ENCODE measurements around the gene LRRK2. TPM values are rescaled to one million over a fixed set of nuclear protein-coding genes. Genes with fewer than 3 reads are reported as not detected.

LRRK2 gene
- total and polyA plus RNA-seq, 2 of the 13 experiments (the other 11 are each of a cell fraction or from before 2014, with no cell fraction given) = not detected

GRCh38 chr12:40253936-40254335 lies 29.1 kb downstream of the LRRK2 start:
- WGBS (ENCODE audit: low lambda C conversion rate) = 0% methylated on average over 1 of the region's 1 CpG
- Histone ChIP-seq H3K9me3 (ENCODE audit: low read length) (no peaks in the 10 kb centered on the region), H4K20me1 (ENCODE audit: insufficient read depth, low read length) (no peaks in the 10 kb centered on the region), H3K4me1 (ENCODE audit: insufficient read depth, low read length) (no peaks in the 10 kb centered on the region), H2AFZ (ENCODE audit: low read length) (no peak overlapping the region), H3K36me3 (replicated peaks in 1 of 2; ENCODE audit: control insufficient read depth in 1 of 2, insufficient read depth in 2 of 2, low read length in 2 of 2) (no peaks in the 10 kb centered on the region), H3K27me3 (ENCODE audit: control insufficient read depth in 1 of 2, insufficient read depth in 2 of 2, low read length in 2 of 2) (no peaks in the 10 kb centered on the region; a peak in 1 of 5 replicates), H3K4me3 (replicated peaks in 1 of 3; ENCODE audit: insufficient read depth in 1 of 3, low read depth in 2 of 3, low read length in 3 of 3) (no peak overlapping the region), H3K79me2 (ENCODE audit: insufficient read depth, low read length) (no peaks in the 10 kb centered on the region), H3K9ac (ENCODE audit: insufficient read depth, low read depth, low read length) (no peak overlapping the region), H3K4me2 (ENCODE audit: low read depth, low read length) (no peak overlapping the region), H3K27ac (ENCODE audit: extremely low read length, insufficient read depth, low read length) (no peak overlapping the region)
- FAIRE-seq (no peak), DNase-seq (ENCODE audit: low spot score) (no peak), ATAC-seq (no peak)
- ChIA-PET POLR2A (no interaction called here), CTCF (ENCODE audit: low intra/inter-chr PET ratio, low total read pairs) (no interaction called here)
- BruUV-seq (replicated peaks) = no TSS peak
- intact Hi-C loops (cut with micrococcal nuclease; ENCODE audit: unreplicated experiment) = no loop called here
- in situ Hi-C loops (cut with HindIII; ENCODE audit: extremely low pct_ligation_motif_present, low pct_unique_long_range_greater_than_20kb) = no loop called here
- TF ChIP-seq FOXJ3 (CRISPR knock-in tag; IDR thresholded peaks at IDR 0.05; ENCODE audit: borderline replicate concordance) (no peak), HNRNPK (IDR thresholded peaks at IDR 0.05; ENCODE audit: low read depth, low read length, poor library complexity, severe bottlenecking) (no peak), U2AF2 (IDR thresholded peaks at IDR 0.05; ENCODE audit: low read depth, low read length) (no peak), STAT6 (CRISPR knock-in tag; IDR thresholded peaks at IDR 0.05; ENCODE audit: borderline replicate concordance) (no peak), ZSCAN21 (CRISPR knock-in tag; IDR thresholded peaks at IDR 0.05; ENCODE audit: borderline replicate concordance) (no peak), FOSL2 (CRISPR knock-in tag; IDR thresholded peaks at IDR 0.05) (no peak), NAIF1 (CRISPR knock-in tag; IDR thresholded peaks at IDR 0.05; ENCODE audit: borderline replicate concordance) (no peak), KDM5A (IDR thresholded peaks at IDR 0.05; ENCODE audit: borderline replicate concordance, low read length) (no peak), ZBTB25 (CRISPR knock-in tag; IDR thresholded peaks at IDR 0.05) (no peak), GATAD2A (CRISPR knock-in tag; IDR thresholded peaks at IDR 0.05) (no peak), CEBPG (CRISPR knock-in tag; IDR thresholded peaks at IDR 0.05) (no peak), MAFF (IDR thresholded peaks at IDR 0.05; ENCODE audit: low read depth, low read length) (no peak), ZBTB10 (CRISPR knock-in tag; IDR thresholded peaks at IDR 0.05; ENCODE audit: borderline replicate concordance) (no peak), SAP130 (CRISPR knock-in tag; IDR thresholded peaks at IDR 0.05; ENCODE audit: low read depth) (no peak), TBL1XR1 (IDR thresholded peaks at IDR 0.05; ENCODE audit: borderline replicate concordance, low read length, partially characterized antibody) (no peak)
- TF ChIP-seq, protein P1, sequence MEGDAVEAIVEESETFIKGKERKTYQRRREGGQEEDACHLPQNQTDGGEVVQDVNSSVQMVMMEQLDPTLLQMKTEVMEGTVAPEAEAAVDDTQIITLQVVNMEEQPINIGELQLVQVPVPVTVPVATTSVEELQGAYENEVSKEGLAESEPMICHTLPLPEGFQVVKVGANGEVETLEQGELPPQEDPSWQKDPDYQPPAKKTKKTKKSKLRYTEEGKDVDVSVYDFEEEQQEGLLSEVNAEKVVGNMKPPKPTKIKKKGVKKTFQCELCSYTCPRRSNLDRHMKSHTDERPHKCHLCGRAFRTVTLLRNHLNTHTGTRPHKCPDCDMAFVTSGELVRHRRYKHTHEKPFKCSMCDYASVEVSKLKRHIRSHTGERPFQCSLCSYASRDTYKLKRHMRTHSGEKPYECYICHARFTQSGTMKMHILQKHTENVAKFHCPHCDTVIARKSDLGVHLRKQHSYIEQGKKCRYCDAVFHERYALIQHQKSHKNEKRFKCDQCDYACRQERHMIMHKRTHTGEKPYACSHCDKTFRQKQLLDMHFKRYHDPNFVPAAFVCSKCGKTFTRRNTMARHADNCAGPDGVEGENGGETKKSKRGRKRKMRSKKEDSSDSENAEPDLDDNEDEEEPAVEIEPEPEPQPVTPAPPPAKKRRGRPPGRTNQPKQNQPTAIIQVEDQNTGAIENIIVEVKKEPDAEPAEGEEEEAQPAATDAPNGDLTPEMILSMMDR (CRISPR knock-in tag; IDR thresholded peaks at IDR 0.05) = no peak
